HepG2 (cell line): ENCODE results near the gene ESRRB. TPM values are rescaled to one million over a fixed set of nuclear protein-coding genes. Genes with fewer than 3 reads are reported as not detected.

Experiments used
- ATAC-seq: fragments of 200-7000 bp; cut with Tn5 transposase; 3 replicates; pipeline ENCODE4 v1.9.1; 2020; ENCODE audit warnings: mild to moderate bottlenecking, moderate library complexity
- BruUV-seq: library from RNA; stranded (reverse); fragments of 400-500 nt; replicated peaks from 2 replicates; lab custom pipeline; 2021; lab: Mats Ljungman, UMichigan
- CTCF ChIA-PET: fragments of 300-600 bp; formaldehyde crosslinking; extraction: SDS; loops from one replicate; lab custom pipeline; 2021; ENCODE audit warnings: low total read pairs, inconsistent platforms, low intra/inter-chr PET ratio; lab: Yijun Ruan, JAX
- POLR2A ChIA-PET: fragments of 350-600 bp; sonication (Branson Sonifier 250); formaldehyde crosslinking; loops from one replicate; lab custom pipeline; 2020; ENCODE audit warnings: antibody characterized with exemption, inconsistent platforms; lab: Yijun Ruan, JAX
- DNase-seq: peaks from one replicate; pipeline ENCODE4 v3.0.0-alpha.2; 2015; ENCODE audit warnings: low spot score
- FAIRE-seq: peaks from 3 replicates; lab custom pipeline; 2011; peaks lifted over from hg19 to GRCh38; lab: Jason Lieb, UNC
- H2AFZ ChIP-seq: one replicate; pipeline ENCODE4 v1.6.1; 2011; ENCODE audit warnings: low read length, inconsistent platforms
- H3K27ac ChIP-seq: fragments of 300-600 bp; 3 replicates; pipeline ENCODE4 v1.8.0; 2011; ENCODE audit warnings: mixed run types, mild to moderate bottlenecking, mixed read lengths, low read length, inconsistent platforms; ENCODE audit not compliant: insufficient read depth; ENCODE audit errors: extremely low read length
- H3K27me3 ChIP-seq, 2 experiments: fragments of 200-600 bp in 1 of 2; 2 replicates in 1 of 2; 3 replicates in 1 of 2; pipeline versions ENCODE4 v1.6.0 to v1.8.0; 2011; ENCODE audit warnings: low read length in 2 of 2, mild to moderate bottlenecking in 2 of 2, moderate library complexity in 2 of 2, inconsistent platforms in 1 of 2; ENCODE audit not compliant: insufficient read depth in 2 of 2, control insufficient read depth in 1 of 2
- H3K36me3 ChIP-seq, 2 experiments: fragments of 200-600 bp in 1 of 2; replicated peaks in 1 of 2; 2 replicates in 1 of 2; 3 replicates in 1 of 2; pipeline versions ENCODE4 v1.5.1 to v1.8.0; 2011; ENCODE audit warnings: low read length in 2 of 2, inconsistent platforms in 1 of 2; ENCODE audit not compliant: insufficient read depth in 2 of 2, control insufficient read depth in 1 of 2
- H3K4me1 ChIP-seq: 2 replicates; pipeline ENCODE4 v1.5.1; 2012; ENCODE audit warnings: low read length, inconsistent platforms; ENCODE audit not compliant: insufficient read depth
- H3K4me2 ChIP-seq: 2 replicates; pipeline ENCODE4 v1.6.0; 2011; ENCODE audit warnings: low read depth, low read length, inconsistent platforms
- H3K4me3 ChIP-seq, 3 experiments: fragments of 200-600 bp in 1 of 3; sonication (generic), shearing (Covaris generic) in 1 of 3; replicated peaks in 1 of 3; 2 replicates each; pipeline ENCODE4 v1.5.1; 2011 to 2016; ENCODE audit warnings: low read length in 3 of 3, inconsistent platforms in 2 of 3, low read depth in 2 of 3, mild to moderate bottlenecking in 2 of 3, control low read depth in 1 of 3, mixed read lengths in 1 of 3; ENCODE audit not compliant: insufficient read depth in 1 of 3
- H3K79me2 ChIP-seq: one replicate; pipeline ENCODE4 v1.6.1; 2011; ENCODE audit warnings: low read length, inconsistent platforms; ENCODE audit not compliant: insufficient read depth
- H3K9ac ChIP-seq: 2 replicates; pipeline ENCODE4 v1.6.0; 2011; ENCODE audit warnings: mild to moderate bottlenecking, low read depth, low read length, inconsistent platforms; ENCODE audit not compliant: insufficient read depth
- H3K9me3 ChIP-seq: 2 replicates; pipeline ENCODE4 v1.5.1; 2012; ENCODE audit warnings: mild to moderate bottlenecking, low read length
- H4K20me1 ChIP-seq: 2 replicates; pipeline ENCODE4 v1.6.0; 2011; ENCODE audit warnings: inconsistent platforms, mild to moderate bottlenecking, low read length, moderate library complexity; ENCODE audit not compliant: insufficient read depth
- ELF4 ChIP-seq: sonication (generic); formaldehyde crosslinking; IDR thresholded peaks from 2 replicates; pipeline ENCODE4 v1.5.0; 2020; ENCODE audit warnings: missing genetic modification reagents, mild to moderate bottlenecking, moderate library complexity, borderline replicate concordance
- HOXA9 ChIP-seq: sonication (generic); formaldehyde crosslinking; IDR thresholded peaks from 2 replicates; pipeline ENCODE4 v1.8.1; 2022; ENCODE audit warnings: missing genetic modification reagents, mild to moderate bottlenecking, moderate library complexity, borderline replicate concordance
- MNT ChIP-seq: fragments of 450-650 bp; IDR thresholded peaks from 2 replicates; pipeline ENCODE4 v1.6.1; 2016
- ZFP1 ChIP-seq: IDR thresholded peaks from 2 replicates; pipeline ENCODE4 v1.6.1; 2016
- ZNF20 ChIP-seq: sonication (generic); formaldehyde crosslinking; IDR thresholded peaks from 2 replicates; pipeline ENCODE4 v1.4.0; 2020; ENCODE audit warnings: mild to moderate bottlenecking, moderate library complexity, missing genetic modification reagents
- ZNF629 ChIP-seq: sonication (generic); formaldehyde crosslinking; conservative IDR thresholded peaks from 2 replicates; pipeline ENCODE4 v1.5.0; 2020; ENCODE audit warnings: missing genetic modification reagents
- WGBS: methylation state at CpG from one replicate; pipeline ENCODE4 v1.1.6; 2017; ENCODE audit warnings: low lambda C conversion rate; 5-methylcytosine and 5-hydroxymethylcytosine counted together
- in situ Hi-C: cut with HindIII; loops from 2 replicates; pipeline ENCODE4 v1.10.0; 2017; ENCODE audit warnings: low pct_unique_long_range_greater_than_20kb; ENCODE audit not compliant: extremely low pct_ligation_motif_present
- intact Hi-C: fragments of 100-400 bp; cut with micrococcal nuclease; formaldehyde crosslinking; loops from one replicate; pipeline ENCODE4 v1.10.0; 2022; ENCODE audit not compliant: unreplicated experiment
- polyA plus RNA-seq, 8 experiments: library from polyadenylated mRNA; depleted of rRNA in 3 of 8; stranded (reverse) in 7 of 8; unstranded in 1 of 8; fragments of >200 nt; fragmentation: Illumina TruSeq in 4 of 8; extraction: Trizol in 4 of 8; gene quantifications; 2 replicates each; pipeline versions ENCODE4 v1.2.1 to v1.2.3, GENCODE V29; 2011 to 2016; ENCODE audit warnings: low read depth in 4 of 8, missing spikeins in 1 of 8, mixed read lengths in 1 of 8; ENCODE audit not compliant: insufficient read depth in 1 of 8
- total RNA-seq, 5 experiments: library from RNA; depleted of rRNA; stranded (reverse); fragments of >200 nt; fragmentation: Illumina TruSeq; extraction: Trizol; gene quantifications; 2 replicates each; pipeline ENCODE4 v1.2.3, GENCODE V29; 2016; ENCODE audit warnings: low read depth in 1 of 5

The ESRRB gene
- total and polyA plus RNA-seq, 2 of the 13 experiments (the other 11 are each of a cell fraction or from before 2014, with no cell fraction given): 0.04 to 0.33 TPM

GRCh38 chr14:76330411-76331327, 45.3 kb upstream of the ESRRB start:
- WGBS: 64% methylated on average over 14 of the region's 17 CpGs
- no peak for ATAC-seq
- no peaks in the 10 kb centered on the region for H3K9me3 ChIP-seq
- intact Hi-C loops (no loop called here), in situ Hi-C loops (no loop called here)
- TF ChIP-seq HOXA9 (CRISPR knock-in tag) (no peak), ZFP1 (CRISPR knock-in tag) (no peak), ELF4 (no peak)
- no TSS peak for BruUV-seq
- FAIRE-seq: no peak
- no peaks in the 10 kb centered on the region for H3K27me3 ChIP-seq
- H3K27ac ChIP-seq: no peak overlapping the region
- H3K79me2 ChIP-seq: no peaks in the 10 kb centered on the region
- H4K20me1 ChIP-seq: no peaks in the 10 kb centered on the region
- ChIA-PET CTCF (no interaction called here), POLR2A (no interaction called here)
- peaks cover 13% of the 10 kb centered on the region for H3K4me1 ChIP-seq
- no peak overlapping the region for H3K4me3 ChIP-seq
- DNase-seq: no peak
- H3K36me3 ChIP-seq: no peaks in the 10 kb centered on the region
- H3K4me2 ChIP-seq: no peak overlapping the region
- H2AFZ ChIP-seq: no peak overlapping the region
- H3K9ac ChIP-seq: no peak overlapping the region

GRCh38 chr14:76331328-76332011, 44.5 kb upstream of the ESRRB start:
- in situ Hi-C loops: no loop called here
- 60% methylated on average over 7 of the region's 10 CpGs for WGBS
- Histone ChIP-seq H3K36me3 (no peaks in the 10 kb centered on the region), H3K9me3 (no peaks in the 10 kb centered on the region), H3K27me3 (no peaks in the 10 kb centered on the region), H3K4me3 (no peak overlapping the region), H2AFZ (no peak overlapping the region), H3K9ac (no peak overlapping the region), H3K79me2 (no peaks in the 10 kb centered on the region), H3K4me2 (no peak overlapping the region), H3K27ac (no peak overlapping the region), H3K4me1 (peaks cover 13% of the 10 kb centered on the region), H4K20me1 (no peaks in the 10 kb centered on the region)
- no peak for FAIRE-seq
- intact Hi-C loops: no loop called here
- ChIA-PET CTCF (no interaction called here), POLR2A (no interaction called here)
- no TSS peak for BruUV-seq
- DNase-seq: no peak
- TF ChIP-seq MNT: 0 out of 2 replicates have a peak, but pooled peaks have one; percentile 16
- no peak for TF ChIP-seq ZNF20
- peak; percentile 64; the same call in 1 of the 2 replicates for TF ChIP-seq ZNF629 (CRISPR knock-in tag)
- no peak for ATAC-seq
